GM12878 (cell line): Measurements from ENCODE around the gene CCDC195.

Experiments
- CHD4 ChIP-seq: fragments of 200-600 bp; sonication (generic); IDR thresholded peaks from 2 replicates; pipeline ENCODE4 v1.6.1; 2016; ENCODE audit warnings: mild to moderate bottlenecking
- CTCF ChIP-seq, 3 experiments: IDR thresholded peaks in 2 of 3; conservative IDR thresholded peaks in 1 of 3; 2 replicates each; pipeline ENCODE4 v1.5.1; 2011; ENCODE audit warnings: low read depth in 3 of 3, low read length in 3 of 3, mild to moderate bottlenecking in 3 of 3, control low read depth in 2 of 3, moderate library complexity in 2 of 3, inconsistent platforms in 1 of 3, mixed read lengths in 1 of 3; ENCODE audit not compliant: control insufficient read depth in 2 of 3, insufficient read depth in 1 of 3; ENCODE audit errors: extremely low read depth in 1 of 3
- EP300 ChIP-seq, 2 experiments: fragments of 150-350 bp in 1 of 2; IDR thresholded peaks; 2 replicates each; pipeline ENCODE4 v1.6.1; 2011 to 2012; ENCODE audit warnings: low read depth in 2 of 2, low read length in 2 of 2, borderline replicate concordance in 1 of 2, improper control_type of control experiment in 1 of 2, inconsistent platforms in 1 of 2; ENCODE audit not compliant: control insufficient read depth in 1 of 2
- EZH2 ChIP-seq: IDR thresholded peaks from 2 replicates; pipeline ENCODE4 v1.6.1; 2012; ENCODE audit warnings: low read depth, mild to moderate bottlenecking, control low read depth, inconsistent platforms, low read length, borderline replicate concordance; ENCODE audit not compliant: control insufficient read depth
- POLR2AphosphoS5 ChIP-seq: IDR thresholded peaks from 2 replicates; pipeline ENCODE4 v1.6.1; 2011; ENCODE audit warnings: mild to moderate bottlenecking, low read length, inconsistent platforms
- REST ChIP-seq: IDR thresholded peaks from 2 replicates; pipeline ENCODE4 v1.6.1; 2012; ENCODE audit warnings: mild to moderate bottlenecking, low read depth, low read length
- TCF12 ChIP-seq: IDR thresholded peaks from 2 replicates; pipeline ENCODE4 v1.6.1; 2011; ENCODE audit warnings: low read depth, mild to moderate bottlenecking, low read length

GRCh38 chr2:224668123-224668909 lies 47.8 kb downstream of the CCDC195 start:
- TF ChIP-seq CTCF (IDR thresholded peaks at IDR 0.05 in 2 of 3, conservative IDR thresholded peaks at IDR 0.05 in 1 of 3; ENCODE audit: control insufficient read depth in 2 of 3, extremely low read depth in 1 of 3, insufficient read depth in 1 of 3, low read depth in 3 of 3, low read length in 3 of 3), result no peak
- no peak for TF ChIP-seq POLR2AphosphoS5
- TF ChIP-seq TCF12, result no peak
- no peak for TF ChIP-seq CHD4
- TF ChIP-seq EZH2, result no peak
- no peak for TF ChIP-seq REST
- TF ChIP-seq EP300 (IDR thresholded peaks at IDR 0.05; ENCODE audit: borderline replicate concordance in 1 of 2, control insufficient read depth in 1 of 2, low read depth in 2 of 2, low read length in 2 of 2), result no peak
